HUDEP-2 (cell line): ENCODE results near the gene TFPI2.

Source experiments
- DNase-seq, 76 experiments: peaks; one replicate each; lab custom pipeline; 2025; ENCODE audit not compliant: unreplicated experiment in 76 of 76; lab: John Stamatoyannopoulos, UW

Gene TFPI2

GRCh38 chr7:93910076-93910994 lies 19.8 kb upstream of the TFPI2 start:
- DNase-seq = no peak

GRCh38 chr7:93906267-93906666 lies 15.7 kb upstream of the TFPI2 start, which contains the start of gene GNGT1:
TSS of gene GNGT1 (plus strand) at chr7:93906567. CDS start at chr7:93906747, 180 bp downstream.
- no peak for DNase-seq

GRCh38 chr7:93902777-93903423 lies 12.3 kb upstream of the TFPI2 start:
- peak in 1 of 76 experiments; percentile 3 for DNase-seq

- no peak for DNase-seq
These were observed 7.1 kb upstream of the TFPI2 start for GRCh38 chr7:93897680-93898079.

GRCh38 chr7:93895859-93896600 lies 5.5 kb upstream of the TFPI2 start:
- DNase-seq = no peak

- DNase-seq = peak in 34 of 76 experiments; percentile 1 to 76 (median 28)
These were observed 4.5 kb upstream of the TFPI2 start for GRCh38 chr7:93894966-93895640.

- DNase-seq = no peak
These were observed 3.9 kb upstream of the TFPI2 start for GRCh38 chr7:93894426-93894825.

- no peak for DNase-seq
These were observed 501 bp downstream of the TFPI2 start for GRCh38 chr7:93890041-93890463.

GRCh38 chr7:93889261-93889660 lies 1.3 kb downstream of the TFPI2 start:
- no peak for DNase-seq

- no peak for DNase-seq
These were observed 6.0 kb downstream of the TFPI2 start for GRCh38 chr7:93884541-93884940.

- DNase-seq = no peak
These were observed 6.6 kb downstream of the TFPI2 start for GRCh38 chr7:93883917-93884345.

GRCh38 chr7:93883078-93883916 lies 7.3 kb downstream of the TFPI2 start:
- no peak for DNase-seq

- no peak for DNase-seq
These were observed 8.1 kb downstream of the TFPI2 start for GRCh38 chr7:93882468-93882867.

GRCh38 chr7:93879356-93879755 lies 11.2 kb downstream of the TFPI2 start:
- no peak for DNase-seq

- no peak for DNase-seq
These were observed 12.8 kb downstream of the TFPI2 start for GRCh38 chr7:93877742-93878141.

- no peak for DNase-seq
These were observed 16.5 kb downstream of the TFPI2 start for GRCh38 chr7:93873998-93874574.

- no peak for DNase-seq
These were observed 23.7 kb downstream of the TFPI2 start for GRCh38 chr7:93866886-93867285.

GRCh38 chr7:93862651-93863050 lies 27.9 kb downstream of the TFPI2 start:
- DNase-seq = no peak

GRCh38 chr7:93861325-93861949 lies 29.1 kb downstream of the TFPI2 start:
- DNase-seq = no peak
